HuH-7.5 (cell line): ENCODE measurements around the gene ACOXL.

Source experiments
- DNase-seq: peaks from one replicate; pipeline ENCODE4 v3.0.0; 2011; ENCODE audit warnings: low spot score

ACOXL gene

DNA sequence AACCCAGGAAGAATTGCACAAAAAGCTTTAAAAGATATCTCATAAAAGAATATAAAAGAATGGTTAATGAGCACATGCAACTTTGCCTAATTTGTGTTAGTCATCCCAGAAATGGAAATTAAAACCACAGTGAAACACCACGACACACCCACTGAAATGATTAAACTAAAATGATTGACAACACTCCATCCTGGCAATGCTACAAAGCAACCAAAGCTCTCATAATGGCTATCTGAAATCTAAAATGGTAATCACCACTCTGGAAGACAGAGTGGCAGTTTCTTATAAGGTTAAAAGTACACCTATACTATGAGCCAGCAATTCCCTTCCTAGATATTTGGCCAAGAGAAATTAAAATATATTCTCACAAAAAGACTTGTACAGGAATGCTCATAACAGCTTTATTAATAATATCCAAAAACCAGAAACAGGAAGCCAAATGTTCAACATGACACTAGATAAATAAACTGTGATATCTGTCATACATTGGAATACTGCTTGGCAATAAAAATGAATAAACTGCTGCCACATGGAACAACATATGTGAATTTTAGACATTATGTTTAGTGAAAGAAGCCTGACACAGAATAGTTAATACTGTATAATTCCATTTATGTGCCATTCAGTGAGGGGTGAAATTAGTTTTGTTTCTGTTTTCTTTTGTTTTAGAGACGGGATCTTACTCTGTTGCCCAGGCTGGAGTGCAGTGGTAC lies 283.1 kb downstream of the ACOXL start:
- no peak for DNase-seq

DNA sequence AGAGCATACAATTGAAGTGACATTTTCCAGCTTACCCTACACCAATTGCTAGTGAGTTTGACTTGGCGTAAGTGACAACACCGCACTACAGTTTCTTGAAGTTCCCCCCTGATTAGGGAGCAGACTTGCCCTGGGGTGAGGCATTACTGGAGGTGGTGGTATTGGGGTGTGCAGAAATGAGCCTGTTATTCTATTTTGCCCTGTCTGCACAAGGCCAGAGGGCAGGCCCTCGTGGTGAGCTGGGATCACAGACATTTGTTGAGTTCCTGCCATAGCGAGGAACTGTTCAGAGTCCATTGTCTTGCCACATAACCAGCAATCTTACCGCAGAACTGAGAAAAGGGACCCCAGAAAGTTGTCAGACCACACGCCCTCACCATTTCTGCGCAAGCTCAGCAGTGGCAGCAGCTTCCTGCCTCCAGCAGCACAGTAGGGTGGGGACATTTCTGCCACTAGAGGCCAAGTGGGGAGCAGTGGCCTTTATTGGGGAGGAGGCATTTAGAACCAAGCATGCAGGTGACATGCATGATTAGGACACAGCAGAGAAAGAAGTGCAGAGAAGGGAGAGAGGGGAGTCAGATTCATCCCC lies 284.8 kb downstream of the ACOXL start:
- DNase-seq, result no peak

DNA sequence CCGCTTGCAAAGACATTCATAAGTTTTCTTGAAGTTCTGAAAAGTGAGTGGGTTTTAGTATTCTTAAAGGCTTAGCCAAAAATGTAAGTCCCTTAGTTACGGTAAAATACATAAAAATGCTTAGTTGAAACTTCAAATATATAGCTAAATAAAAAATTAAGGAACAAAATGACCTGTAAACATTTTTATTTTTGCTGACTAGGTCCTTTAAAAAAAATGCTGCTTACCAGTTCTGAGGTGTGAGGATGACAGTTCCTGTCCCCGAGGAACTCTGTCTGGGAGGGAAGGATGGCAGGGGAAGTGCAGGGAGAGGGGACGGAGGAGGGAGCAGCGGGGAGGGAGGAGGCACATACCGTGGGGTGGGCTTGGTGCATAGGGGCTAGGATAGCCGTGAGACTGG lies 285.5 kb downstream of the ACOXL start:
- no peak for DNase-seq

DNA sequence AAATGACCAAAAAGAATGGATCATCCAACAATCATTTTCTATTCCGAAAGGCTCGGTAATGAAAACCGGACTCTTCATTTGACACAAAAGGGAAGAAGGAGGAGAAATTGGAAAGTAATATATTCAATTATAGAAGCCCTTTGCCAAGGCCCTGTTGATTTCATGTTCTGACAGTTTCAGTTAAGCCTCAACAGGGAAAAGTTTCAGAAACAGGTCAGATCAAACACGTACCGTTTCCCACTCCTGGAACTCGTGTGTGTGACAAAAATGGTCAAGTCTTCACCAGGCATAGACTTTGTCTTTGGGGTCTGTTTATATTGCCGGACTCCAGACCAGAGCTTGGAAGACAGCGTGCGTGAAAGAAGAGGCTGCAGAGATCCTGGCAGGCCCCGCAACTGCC lies 287.0 kb downstream of the ACOXL start:
- no peak for DNase-seq

DNA sequence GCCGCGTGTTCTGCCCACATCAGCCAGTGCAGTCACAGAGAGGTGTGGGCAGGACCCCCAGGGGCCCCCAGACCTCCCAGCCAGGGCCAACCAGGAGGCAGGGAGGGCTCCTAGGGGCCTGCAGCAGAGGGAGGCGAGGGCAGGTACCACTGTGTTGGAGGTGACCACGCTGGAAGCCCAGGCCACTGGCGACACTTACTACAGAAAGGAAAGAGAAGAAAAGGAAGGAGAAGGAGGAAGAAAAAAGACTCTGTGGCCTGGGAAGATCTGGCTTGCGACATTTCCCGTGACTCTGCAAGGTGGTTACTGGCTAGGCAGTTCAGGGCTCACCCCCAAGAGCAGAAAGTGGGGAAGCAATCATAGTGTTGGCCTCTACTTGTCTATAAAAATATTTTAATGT lies 290.3 kb downstream of the ACOXL start:
- DNase-seq, result no peak

DNA sequence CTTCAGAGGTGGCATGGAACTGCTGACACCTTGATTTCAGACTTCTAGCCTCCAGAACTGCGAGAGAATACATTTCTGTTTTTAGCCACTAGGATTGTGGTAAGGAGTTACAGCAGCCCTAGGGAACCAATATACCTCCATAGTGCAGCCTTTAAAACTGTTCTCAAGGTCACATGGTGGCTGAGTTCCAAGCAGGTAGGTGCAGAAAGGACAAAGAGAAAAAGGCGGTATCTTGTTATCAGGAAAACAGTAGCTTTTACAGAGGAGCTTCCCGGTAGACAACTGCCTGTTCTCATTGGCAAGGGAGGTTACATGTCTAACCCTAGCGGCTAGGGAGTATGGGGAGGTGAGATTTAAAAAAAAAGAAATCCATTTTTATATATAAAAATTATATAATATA lies 292.1 kb downstream of the ACOXL start:
- no peak for DNase-seq

DNA sequence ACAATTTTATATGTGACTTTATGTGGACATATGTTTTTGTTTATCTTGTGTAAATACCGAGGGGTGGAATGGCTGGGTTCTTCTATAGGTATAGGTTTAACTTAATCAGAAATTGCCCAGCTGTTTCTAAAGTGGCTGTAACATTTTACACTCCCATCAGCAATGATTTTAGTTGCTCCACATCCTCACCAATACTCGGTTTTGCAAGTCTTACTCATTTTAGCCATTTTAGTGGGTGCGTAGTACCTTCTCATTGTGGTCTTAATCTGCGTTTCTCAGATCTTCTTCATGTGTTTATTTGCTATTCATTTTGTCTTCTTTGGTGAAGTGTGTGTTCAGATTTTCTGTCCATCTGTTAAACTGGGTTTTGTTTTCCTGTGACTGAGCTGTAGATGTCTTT lies 292.9 kb downstream of the ACOXL start:
- DNase-seq, result no peak

DNA sequence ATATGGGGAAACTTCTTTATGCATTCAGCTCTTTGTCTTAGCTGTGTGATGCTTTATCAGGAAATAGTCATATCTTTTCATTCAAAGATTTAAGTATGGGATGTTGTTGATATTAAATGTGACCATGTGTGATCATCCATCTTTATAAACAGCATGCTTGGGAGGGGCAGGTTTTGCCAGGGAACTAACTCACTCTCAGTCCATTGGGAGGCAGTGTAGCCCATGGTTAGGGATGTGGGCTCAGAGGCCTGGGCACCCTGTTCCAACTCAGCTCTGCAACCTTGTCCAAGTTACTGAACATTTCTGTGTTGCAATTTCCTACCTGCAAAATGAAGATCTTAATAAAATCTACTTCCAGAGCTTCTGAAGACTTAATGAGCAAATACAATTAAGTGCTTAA lies 296.3 kb downstream of the ACOXL start:
- no peak for DNase-seq

DNA sequence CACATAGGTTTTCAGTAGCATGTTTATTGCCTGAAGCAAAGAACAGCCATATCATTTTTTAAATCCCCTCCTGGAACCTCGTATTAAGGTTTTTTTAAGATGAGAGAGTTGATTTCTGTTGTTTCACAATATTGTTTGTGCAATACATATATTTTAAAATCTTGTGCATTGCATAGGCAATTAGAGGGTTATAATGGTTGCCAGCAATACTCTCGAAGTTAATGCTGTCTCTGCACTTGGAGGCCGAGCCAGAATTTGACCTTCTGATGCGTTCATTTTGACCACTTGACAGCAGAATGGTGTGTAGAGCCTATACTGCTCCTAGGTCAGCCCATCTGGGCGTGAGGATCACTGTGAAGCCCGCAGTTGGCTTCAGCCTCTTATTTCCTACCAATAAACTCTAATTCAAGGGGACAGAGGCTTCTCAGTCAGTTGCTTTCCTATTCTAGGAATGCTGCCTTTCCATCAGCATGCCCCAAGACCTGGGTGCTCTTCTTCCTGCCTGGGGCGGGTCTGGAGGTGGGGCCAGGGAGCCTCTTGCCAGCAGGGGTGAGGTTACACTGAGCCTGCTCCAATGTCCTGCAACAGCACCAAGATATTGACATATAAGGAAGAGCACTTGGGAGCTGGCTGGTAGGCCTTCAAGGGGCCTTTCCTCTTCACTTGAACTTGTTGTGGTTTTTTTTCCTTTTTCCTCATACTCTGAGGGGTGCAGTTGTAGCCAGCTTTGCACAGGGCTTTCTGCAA lies 297.0 kb downstream of the ACOXL start:
- no peak for DNase-seq

DNA sequence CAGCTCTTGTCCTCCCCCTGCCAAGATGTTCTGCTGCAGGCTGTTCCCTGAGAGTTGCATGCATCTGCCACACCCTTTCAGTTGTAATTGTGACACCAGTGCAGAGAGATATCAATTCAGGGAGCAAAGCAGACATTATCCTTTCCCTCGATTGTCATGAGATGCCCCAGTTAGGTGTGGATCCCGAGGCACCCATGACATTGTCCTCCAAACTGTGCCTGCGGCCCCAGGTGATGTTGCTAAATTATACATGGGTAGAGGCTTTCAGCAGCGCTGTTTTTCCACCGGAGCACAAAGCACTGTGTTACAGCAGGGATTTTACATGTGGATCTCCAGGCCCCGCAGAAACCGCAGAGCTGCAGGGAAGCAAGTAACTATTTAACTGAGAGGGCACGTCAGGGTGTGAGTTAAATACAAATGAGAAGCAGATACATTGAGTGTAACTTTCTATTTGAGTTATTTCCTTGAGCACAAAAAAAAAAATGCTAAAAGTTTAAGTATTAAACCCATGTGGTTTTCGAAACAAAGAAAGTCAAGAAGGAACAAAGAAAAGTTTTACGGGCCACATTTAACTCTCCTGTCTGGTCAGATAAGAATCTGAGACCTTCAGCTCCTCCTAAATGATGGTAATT lies 298.0 kb downstream of the ACOXL start:
- no peak for DNase-seq

DNA sequence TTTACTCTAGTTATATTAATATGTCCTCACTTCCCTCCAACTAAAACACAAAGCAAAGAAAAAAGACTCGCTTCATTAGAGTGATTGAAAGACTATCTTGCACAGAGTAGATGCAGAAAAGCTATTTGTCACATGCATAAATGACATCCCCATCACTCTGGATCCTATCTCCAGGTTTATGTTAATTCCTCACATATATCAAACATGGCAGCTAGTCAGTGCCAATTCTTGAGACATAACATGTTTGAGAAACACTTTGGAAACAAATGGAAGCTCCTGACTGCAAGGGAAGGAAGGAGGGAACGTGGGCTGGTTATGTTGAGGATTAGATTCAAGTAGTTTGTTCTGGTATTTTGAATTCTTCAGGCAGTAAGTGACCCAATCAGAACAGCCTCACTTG lies 298.6 kb downstream of the ACOXL start:
- DNase-seq, result no peak

DNA sequence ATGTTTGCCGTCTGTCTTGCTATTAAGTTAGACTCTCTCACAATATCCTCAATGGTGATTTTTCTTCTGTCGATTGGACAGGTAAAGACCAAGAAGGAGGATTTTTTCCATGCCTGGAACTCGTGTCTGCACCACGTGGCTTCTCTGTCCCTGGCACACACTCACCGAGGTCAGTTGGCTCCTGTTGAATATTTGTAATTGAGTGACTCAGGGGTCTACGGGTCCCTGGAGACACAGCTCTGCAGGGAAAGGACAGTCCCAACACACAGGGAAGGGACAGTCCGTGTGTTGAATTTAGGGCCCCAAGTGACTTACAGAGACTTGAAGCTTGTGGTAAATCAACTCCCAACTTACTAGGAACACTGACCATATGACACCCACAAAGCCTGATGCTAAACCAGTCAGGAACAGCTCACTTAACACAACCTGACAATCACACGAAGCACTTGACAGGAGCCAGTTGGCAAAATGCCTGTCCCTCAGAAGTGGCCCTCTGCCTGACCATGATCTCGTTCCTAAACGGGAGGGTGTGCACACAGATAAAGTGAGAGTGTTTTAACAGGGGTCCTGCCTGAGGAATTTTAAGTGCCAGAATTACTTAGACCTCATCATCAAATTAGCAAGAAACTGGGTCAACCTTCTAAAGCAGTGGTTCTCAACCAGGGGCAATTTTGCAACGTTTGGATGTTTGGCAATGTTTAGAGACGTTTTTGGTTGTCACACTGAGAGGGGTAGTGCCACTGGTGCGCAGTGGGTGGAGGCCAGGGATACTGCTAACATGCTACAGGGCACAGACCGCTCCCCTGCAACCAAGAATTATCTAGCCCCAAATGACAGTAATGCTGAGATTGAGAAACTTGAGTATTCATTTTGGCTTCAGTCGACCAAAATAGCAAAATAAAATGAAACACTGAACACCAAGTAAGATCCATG lies 299.4 kb downstream of the ACOXL start:
- no peak for DNase-seq

DNA sequence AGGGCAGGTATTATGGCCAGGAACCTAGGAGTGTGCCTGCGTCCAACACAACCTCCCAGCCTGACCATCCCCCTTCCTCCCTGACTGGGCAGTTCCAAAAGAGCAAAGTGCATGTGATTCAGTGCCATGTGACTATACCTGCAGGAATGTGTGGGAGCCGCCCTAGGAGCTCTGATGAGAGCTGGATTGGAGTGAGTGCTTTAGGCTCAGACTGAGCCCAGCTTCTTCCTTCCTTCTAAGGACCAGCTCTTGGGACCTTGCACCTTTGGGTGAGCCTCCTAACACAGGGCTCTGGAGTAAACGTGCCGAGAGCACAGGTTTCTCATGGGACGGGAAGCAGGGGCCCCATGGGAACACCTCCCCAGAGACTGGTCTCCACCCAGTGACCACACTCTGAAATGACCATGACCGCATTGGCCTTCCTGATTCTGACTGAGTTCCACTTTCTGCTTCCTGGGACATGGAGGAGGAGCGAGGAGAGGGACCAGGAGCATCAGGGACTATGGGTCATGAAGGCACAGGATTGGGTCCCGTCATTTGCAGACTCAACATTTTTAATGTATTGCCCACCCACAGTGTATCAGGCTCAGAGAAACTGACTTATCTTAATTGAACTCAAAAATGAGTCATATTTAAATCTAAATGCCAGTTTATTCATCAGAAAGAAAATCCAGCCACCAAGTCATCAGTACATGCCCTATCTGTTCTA lies 300.5 kb downstream of the ACOXL start:
- peak; percentile 58 for DNase-seq

DNA sequence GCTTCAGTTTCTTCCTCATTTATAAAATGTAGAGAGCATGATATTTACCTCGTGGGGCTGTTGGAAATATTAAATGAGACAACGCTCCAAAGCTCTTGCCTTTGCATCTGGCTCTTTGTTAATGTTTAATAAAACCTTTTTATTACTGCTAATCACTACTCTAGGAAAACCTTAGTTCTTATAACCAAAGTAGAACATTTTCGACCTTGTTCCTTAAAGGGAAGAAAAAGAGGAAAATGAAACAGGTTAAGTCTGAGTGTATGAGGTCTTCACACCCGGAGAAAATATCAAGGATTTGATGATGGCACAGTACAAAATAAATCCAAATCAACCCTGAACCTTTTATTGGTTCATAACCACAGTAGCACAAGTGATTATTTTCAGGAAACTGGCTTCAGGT lies 301.8 kb downstream of the ACOXL start:
- DNase-seq, result no peak

DNA sequence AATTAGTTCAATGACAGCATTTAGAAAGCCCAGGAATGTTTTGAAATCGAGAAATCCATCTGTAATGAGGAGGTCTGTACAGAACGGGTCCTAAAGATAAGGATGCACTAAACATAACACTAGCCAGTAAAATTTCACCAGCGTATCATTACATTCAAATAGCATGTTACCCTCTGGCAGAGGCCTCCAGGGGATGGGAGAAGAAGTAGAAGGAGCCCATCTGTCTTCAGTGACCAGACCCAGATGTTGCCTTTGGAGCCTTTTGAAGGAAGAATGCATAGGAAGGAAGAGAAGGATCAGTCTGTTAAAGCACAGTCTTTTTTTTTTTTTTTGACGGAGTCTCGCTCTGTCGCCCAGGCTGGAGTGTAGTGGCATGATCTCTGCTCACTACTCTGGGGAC lies 302.2 kb downstream of the ACOXL start:
- DNase-seq, result no peak

DNA sequence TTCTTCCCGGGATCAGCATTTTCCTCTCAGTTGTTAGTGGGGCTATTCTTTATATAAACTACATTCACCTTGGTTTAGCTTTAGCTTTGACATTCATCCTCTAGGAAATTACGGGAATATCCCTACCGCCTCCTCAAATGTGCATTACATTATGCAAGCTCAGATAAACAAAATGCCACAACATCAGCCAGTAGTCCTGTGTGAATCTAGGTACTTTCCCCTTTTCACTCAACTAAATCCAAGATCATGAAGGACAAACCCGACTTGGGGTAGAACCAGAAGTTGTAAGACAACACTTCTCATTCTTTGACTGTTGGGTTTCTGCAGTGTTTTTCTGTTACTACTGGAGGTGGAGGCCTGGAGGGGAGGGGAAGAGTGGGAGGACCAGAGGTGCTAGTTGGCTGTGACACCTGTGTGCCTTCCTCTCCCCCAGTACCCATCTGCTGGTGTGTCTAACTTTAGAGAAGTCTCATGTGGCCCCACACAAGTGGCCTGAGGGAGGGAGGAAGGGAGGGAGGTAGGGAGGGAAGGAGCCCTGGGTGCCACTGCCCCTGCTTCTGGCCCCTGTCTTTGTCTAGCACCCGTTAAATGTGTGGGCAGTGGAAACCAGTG lies 303.6 kb downstream of the ACOXL start:
- no peak for DNase-seq

DNA sequence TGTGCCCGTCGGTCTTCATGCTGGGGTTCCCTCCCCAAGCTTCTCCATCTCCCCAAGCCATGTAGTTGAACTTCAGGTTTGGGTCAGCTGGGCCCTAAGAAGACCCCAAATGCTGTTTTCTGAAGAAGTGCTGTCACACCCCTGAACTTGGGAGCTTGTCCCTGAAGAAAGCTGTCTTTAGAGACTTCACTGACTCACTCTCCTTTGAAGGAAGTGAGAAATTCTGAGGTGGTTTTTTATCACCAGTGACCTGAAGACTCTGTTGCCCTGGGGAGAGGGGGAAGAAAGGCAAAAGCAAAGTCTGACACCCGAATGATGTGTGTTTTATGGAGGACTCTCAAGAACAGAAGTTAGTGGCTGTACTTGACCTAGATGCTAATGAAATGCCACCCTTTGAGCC lies 304.8 kb downstream of the ACOXL start:
- no peak for DNase-seq

DNA sequence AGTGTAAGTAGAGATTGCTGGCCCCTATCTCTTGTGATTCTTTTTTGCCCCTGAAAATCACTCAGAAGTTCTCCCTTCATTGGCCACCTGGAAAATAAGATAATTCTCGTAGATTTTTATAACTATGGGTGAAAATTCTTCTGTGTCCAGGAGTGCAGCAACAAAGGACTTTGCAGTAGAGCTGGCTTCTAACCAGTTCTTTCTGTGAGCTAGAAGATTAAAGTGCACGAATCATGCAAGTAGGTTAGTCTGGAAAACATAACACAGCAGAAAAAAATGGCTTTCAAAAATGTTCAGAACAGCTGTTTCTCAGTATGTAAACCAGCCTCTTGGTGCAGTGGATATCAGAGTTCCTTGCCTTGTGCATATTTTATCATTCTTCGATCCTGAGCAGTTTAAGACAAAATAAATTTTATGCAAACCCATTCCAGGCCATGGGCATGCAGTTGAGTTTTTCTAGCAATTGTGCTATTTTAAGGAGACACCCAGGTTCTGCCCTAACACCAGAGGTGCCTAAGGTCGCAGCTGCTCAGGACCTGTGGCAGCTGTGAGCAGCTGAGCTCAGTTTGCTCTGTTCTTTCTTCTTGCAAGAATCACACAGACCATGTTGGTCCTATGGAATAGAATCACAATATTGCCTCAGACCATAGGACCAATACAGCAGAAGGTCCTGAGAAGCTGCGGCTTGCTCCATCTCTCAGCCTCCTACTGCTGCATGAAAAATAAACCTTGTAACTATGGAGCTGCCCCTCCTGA lies 307.4 kb downstream of the ACOXL start:
- DNase-seq, result no peak

DNA sequence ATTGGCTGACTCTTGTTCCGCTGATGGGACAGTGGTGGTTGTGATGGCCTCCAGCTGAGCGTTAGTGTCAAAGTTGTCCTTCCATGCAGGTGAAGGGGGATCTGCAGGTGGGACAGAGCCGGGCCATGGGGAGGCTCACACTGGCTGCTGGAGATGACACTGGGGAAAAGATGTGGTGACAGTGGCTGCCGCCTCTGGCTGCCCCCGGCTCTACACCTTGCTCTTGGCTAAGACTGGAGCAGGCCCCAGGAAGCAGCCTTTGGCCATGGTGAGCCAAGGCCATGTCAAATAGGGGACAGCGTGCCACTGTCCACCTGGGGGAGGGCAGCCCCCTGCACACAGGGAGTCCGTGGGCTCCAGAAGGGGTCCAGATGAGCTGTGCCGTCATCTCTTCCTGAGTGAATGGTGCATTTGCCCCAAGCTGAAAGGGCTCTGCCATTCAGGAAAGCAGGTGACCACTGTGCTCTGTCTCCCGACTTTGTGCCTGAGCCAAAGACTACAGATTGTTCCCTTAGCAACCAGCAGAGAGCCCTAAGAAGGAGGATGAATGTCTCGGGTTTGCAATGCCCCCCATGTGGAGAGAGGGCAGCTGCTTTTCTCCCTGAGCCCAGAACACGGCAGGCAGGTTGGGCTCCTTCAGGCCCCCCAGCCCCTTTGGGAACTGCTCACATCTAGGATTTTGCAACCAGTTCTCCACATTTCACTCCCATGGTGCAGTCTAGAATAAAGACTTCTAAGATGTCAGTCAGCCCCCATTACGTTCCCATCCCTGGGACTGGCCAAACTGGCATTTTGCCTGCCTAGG lies 309.2 kb downstream of the ACOXL start:
- no peak for DNase-seq
